GM06990 (cell line): Measurements from ENCODE around the gene PDIA6.

Source experiments
- DNase-seq: peaks from one replicate; pipeline ENCODE4 v3.0.0-alpha.2; 2011; ENCODE audit not compliant: insufficient read length; ENCODE audit errors: extremely low read depth
- H3K27me3 ChIP-seq: replicated peaks from 2 replicates; pipeline ENCODE4 v1.6.0; 2011; ENCODE audit warnings: low read length; ENCODE audit not compliant: control insufficient read depth, insufficient read depth
- H3K36me3 ChIP-seq: 2 replicates; pipeline ENCODE4 v1.5.1; 2011; ENCODE audit warnings: low read length; ENCODE audit not compliant: control insufficient read depth, insufficient read depth
- H3K4me3 ChIP-seq: replicated peaks from 2 replicates; pipeline ENCODE4 v1.5.1; 2011; ENCODE audit warnings: low read depth, mild to moderate bottlenecking, control low read depth, low read length
- TF ChIP-seq, protein P1 (sequence below): IDR thresholded peaks from 2 replicates; pipeline ENCODE4 v1.5.1; 2011; ENCODE audit warnings: low read length, control low read depth, mild to moderate bottlenecking, inconsistent platforms; ENCODE audit not compliant: insufficient read depth, poor library complexity, severe bottlenecking

PDIA6 gene

DNA sequence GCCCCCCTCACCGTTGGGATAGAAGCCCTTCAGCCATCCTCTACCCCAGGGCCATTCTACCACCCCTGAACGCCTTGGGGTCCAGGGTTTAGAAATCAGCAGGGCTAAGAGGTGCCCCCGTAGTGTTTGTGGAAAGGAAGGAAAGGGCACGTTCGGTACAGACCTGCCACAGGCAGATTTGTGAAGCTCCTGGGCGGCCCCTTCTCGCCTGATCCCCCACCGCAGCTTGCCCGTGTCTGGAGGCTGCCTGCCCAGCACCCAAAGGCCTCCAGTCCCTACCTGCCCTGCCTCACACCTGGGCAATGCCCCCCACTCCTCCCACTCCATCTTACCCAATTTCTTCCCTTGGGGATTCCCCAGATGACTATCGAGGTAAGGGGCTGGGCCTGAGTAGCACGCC is 69.9 kb downstream of the PDIA6 start:
- no peaks in the 10 kb centered on the region for H3K27me3 ChIP-seq
- no peak overlapping the region for H3K4me3 ChIP-seq
- DNase-seq, result no peak
- H3K36me3 ChIP-seq, result no peaks in the 10 kb centered on the region
- TF ChIP-seq, protein P1, sequence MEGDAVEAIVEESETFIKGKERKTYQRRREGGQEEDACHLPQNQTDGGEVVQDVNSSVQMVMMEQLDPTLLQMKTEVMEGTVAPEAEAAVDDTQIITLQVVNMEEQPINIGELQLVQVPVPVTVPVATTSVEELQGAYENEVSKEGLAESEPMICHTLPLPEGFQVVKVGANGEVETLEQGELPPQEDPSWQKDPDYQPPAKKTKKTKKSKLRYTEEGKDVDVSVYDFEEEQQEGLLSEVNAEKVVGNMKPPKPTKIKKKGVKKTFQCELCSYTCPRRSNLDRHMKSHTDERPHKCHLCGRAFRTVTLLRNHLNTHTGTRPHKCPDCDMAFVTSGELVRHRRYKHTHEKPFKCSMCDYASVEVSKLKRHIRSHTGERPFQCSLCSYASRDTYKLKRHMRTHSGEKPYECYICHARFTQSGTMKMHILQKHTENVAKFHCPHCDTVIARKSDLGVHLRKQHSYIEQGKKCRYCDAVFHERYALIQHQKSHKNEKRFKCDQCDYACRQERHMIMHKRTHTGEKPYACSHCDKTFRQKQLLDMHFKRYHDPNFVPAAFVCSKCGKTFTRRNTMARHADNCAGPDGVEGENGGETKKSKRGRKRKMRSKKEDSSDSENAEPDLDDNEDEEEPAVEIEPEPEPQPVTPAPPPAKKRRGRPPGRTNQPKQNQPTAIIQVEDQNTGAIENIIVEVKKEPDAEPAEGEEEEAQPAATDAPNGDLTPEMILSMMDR, result no peak

- Histone ChIP-seq H3K27me3 (no peaks in the 10 kb centered on the region), H3K36me3 (no peaks in the 10 kb centered on the region), H3K4me3 (no peak overlapping the region)
- TF ChIP-seq, protein P1, result no peak
- no peak for DNase-seq
Observed at GRCh38 chr2:10741139-10741538, 71.4 kb downstream of the PDIA6 start.

GRCh38 chr2:10740226-10740625 is 72.4 kb downstream of the PDIA6 start:
- Histone ChIP-seq H3K4me3 (no peak overlapping the region), H3K36me3 (no peaks in the 10 kb centered on the region), H3K27me3 (no peaks in the 10 kb centered on the region; the same call in 1 of the 2 replicates)
- TF ChIP-seq, protein P1, result no peak
- no peak for DNase-seq

DNA sequence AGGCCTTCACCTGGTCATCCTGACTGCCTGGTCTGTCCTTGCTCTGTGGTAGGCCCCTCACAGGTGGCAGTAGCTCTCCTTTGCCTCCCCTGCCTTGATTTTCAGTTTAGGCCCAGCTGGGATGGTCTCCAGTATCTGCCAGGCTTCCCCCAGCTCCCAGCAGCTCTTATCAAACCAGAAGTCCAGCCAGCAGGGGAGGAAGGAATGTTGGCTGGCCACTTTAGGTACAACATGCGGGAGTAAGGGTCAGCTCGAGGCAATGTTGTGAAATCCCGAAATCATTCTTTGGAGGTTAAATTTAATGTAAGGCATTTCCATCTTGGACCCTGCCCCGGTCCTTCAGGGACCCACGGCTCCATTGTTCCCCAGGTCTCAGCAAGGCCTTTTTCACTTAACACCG is 74.4 kb downstream of the PDIA6 start:
- no peak overlapping the region for H3K4me3 ChIP-seq
- H3K27me3 ChIP-seq, result no peaks in the 10 kb centered on the region; the same call in 1 of the 2 replicates
- no peak for DNase-seq
- TF ChIP-seq, protein P1, result no peak
- H3K36me3 ChIP-seq, result no peaks in the 10 kb centered on the region

DNA sequence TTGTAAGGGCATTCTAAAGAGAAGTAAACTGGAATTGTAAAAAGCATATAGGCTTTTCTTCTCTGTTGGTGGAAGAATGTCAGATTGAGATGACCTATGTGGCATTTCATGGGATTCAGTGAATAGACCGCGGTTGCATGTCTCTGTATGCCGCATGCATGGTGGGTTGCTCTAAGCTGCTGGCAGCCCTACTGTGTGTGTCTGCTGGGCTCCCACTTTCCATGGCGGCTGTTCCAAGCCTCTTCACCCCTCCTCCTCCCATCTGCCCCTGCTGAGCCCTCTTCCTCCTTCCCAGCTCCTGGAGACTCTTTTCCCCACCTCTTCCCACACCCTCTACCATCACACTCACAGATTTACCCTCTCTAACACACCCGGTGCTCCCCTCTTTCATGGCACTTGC is 78.6 kb downstream of the PDIA6 start:
- Histone ChIP-seq H3K27me3 (no peaks in the 10 kb centered on the region; the same call in 1 of the 2 replicates), H3K4me3 (no peak overlapping the region)
- TF ChIP-seq, protein P1, result no peak

DNA sequence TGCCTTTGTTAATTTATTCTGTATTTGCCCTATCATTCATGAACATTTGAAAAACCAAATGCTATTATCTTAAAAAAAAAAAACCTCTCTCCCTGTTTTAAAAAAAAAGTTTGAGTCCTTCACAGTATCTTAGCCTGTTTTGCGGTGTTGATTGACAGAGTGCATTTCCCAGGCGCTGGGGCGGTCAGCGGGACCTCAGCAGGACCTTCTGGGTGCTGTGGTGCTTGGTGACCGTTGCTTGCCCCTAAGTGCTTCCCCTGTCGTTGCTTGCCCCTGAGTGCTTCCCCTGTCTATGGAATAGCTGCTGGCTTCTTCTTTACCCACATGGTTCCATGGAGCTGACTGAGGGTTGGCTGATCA is 79.0 kb downstream of the PDIA6 start:
- no peak for DNase-seq
- Histone ChIP-seq H3K4me3 (no peak overlapping the region), H3K36me3 (no peaks in the 10 kb centered on the region), H3K27me3 (no peaks in the 10 kb centered on the region; the same call in 1 of the 2 replicates)
- TF ChIP-seq, protein P1, result no peak

More for the DNA sequence above, 78.6 kb downstream of the PDIA6 start:
- DNase-seq, result no peak
- H3K36me3 ChIP-seq, result no peaks in the 10 kb centered on the region
